Left ventricle myocardium inferior (tissue), 1 donor: ENCODE results near the gene BCAS4. TPM values are rescaled to one million over a fixed set of nuclear protein-coding genes. Genes with fewer than 3 reads are reported as not detected.
A peak's percentile ranks its signal among the peaks of the same experiment; 100 is the strongest.

Experiments
- DNase-seq: peaks from one replicate; pipeline ENCODE4 v3.0.0-alpha.2; 2020
- H3K27ac ChIP-seq: fragments of 200-600 bp; replicated peaks from 2 replicates; pipeline ENCODE4 v1.8.0; 2021
- H3K27me3 ChIP-seq: fragments of 200-600 bp; 2 replicates; pipeline ENCODE4 v1.8.0; 2021; ENCODE audit warnings: low read depth
- H3K36me3 ChIP-seq: fragments of 200-600 bp; 2 replicates; pipeline ENCODE4 v1.8.0; 2021
- H3K4me1 ChIP-seq: fragments of 200-600 bp; 2 replicates; pipeline ENCODE4 v1.8.0; 2021
- H3K4me3 ChIP-seq: fragments of 200-600 bp; 2 replicates; pipeline ENCODE4 v1.8.0; 2021; ENCODE audit warnings: mild to moderate bottlenecking, moderate library complexity
- H3K9me3 ChIP-seq: fragments of 200-600 bp; replicated peaks from 2 replicates; pipeline ENCODE4 v1.8.0; 2021
- intact Hi-C: fragments of 100-400 bp; cut with micrococcal nuclease; formaldehyde crosslinking; loops from one replicate; pipeline ENCODE4 v1.11.0; 2022
- long read RNA-seq: library from polyadenylated mRNA; unstranded; transcript quantifications from one replicate; pipeline ENCODE4 v2.0.0, GENCODE V29; 2021
- total RNA-seq: library from RNA; stranded (reverse); fragmentation: NEBNext Ultra II Directional; extraction: Animal tissue kit (Norgen Biotek cat#: 25700); gene quantifications from one replicate; pipeline ENCODE4 v1.2.1, GENCODE V29; 2021
- TF ChIP-seq, protein P1 (sequence below): fragments of 200-600 bp; IDR thresholded peaks from 2 replicates; pipeline ENCODE4 v1.8.0; 2021; ENCODE audit warnings: antibody characterized with exemption, mild to moderate bottlenecking, borderline replicate concordance
- donor health status: DM: no; HTN: yes; CAD: no; lungs with severe emphysema.

Gene BCAS4, protein sequence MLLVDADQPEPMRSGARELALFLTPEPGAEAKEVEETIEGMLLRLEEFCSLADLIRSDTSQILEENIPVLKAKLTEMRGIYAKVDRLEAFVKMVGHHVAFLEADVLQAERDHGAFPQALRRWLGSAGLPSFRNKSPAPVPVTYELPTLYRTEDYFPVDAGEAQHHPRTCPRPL
- total RNA-seq = 2.1 TPM
- long read RNA-seq, full-length matches to known transcripts = 1 of 2 reads
- long read RNA-seq, partial matches to known transcripts = 0 of 2 reads
- long read RNA-seq, other reads (novel, unspliced or antisense) = 1 of 2 reads

DNA sequence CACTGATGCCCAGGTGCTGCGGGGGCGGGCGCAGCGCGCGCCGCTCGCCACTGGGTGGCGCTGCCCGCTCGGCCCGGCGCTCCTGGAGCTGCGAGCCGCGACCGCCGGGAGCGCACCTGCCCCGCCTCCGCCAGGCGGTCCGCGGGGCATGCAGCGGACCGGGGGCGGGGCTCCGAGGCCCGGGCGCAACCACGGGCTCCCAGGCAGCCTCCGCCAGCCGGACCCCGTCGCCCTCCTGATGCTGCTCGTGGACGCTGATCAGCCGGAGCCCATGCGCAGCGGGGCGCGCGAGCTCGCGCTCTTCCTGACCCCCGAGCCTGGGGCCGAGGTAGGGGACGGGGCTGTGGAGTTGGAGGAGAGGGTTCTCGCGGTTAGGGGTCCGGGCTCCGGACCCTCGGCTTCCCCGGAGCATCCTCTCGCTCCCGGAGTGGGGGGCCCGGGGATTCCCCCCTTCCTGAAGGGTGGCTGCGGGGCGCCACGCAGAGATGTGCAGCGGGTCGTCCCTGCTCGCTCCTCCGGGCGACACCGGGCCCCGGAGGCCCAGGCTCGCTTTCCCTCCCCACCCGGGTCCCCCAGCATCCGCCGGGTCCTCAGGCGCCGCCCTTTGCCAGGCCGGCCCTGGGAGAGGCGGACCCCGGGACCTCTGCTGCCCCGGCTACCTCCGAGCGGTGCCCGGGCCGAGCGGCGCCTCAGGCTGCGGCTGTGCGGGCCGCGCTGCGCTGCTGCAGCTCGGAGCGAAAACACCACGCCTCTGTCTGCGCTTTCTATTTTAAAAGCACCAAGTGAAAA, at the start of gene BCAS4:
TSS of gene BCAS4 (plus strand) at position 216 of the 789 bp plus-strand sequence. CDS start at position 239, 23 bp downstream.
- H3K4me1 ChIP-seq = peaks cover 29% of the 10 kb centered on the region

DNA sequence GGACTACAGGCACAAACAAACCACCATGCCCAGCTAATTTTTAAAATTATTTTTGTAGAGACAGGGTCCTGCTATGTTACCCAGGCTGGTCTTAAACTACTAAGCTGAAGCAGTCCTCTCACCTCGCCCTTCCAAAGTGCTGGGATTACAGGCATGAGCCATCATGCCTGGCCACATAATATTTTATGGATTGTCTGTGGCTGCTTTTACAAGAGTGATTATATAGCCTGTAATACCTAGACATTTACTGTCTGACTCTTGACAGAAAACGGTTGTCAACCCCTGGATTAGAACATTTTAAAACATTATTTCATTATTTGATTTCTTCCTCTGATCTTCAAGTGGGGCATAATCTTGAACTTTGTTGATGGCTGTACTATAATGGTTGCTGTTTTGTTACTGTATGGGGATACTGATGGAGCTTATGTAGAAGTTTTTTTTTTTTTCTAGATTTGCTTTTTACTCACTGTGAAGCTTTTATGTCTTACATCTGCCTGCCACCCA, 49.2 kb upstream of the BCAS4 start:
- intact Hi-C loops = loop anchor here (10.0 kb wide), 1 partner anchor 71 kb away; no protein-coding TSS in a partner anchor
- H3K9me3 ChIP-seq = no peaks in the 10 kb centered on the region
- H3K36me3 ChIP-seq = peaks cover 5% of the 10 kb centered on the region
- no peak overlapping the region for H3K4me3 ChIP-seq
- peaks cover 74% of the 10 kb centered on the region for H3K4me1 ChIP-seq
- peak overlapping the region; percentile 93 for H3K27ac ChIP-seq
- H3K27me3 ChIP-seq = peaks cover 4% of the 10 kb centered on the region
- TF ChIP-seq, protein P1, sequence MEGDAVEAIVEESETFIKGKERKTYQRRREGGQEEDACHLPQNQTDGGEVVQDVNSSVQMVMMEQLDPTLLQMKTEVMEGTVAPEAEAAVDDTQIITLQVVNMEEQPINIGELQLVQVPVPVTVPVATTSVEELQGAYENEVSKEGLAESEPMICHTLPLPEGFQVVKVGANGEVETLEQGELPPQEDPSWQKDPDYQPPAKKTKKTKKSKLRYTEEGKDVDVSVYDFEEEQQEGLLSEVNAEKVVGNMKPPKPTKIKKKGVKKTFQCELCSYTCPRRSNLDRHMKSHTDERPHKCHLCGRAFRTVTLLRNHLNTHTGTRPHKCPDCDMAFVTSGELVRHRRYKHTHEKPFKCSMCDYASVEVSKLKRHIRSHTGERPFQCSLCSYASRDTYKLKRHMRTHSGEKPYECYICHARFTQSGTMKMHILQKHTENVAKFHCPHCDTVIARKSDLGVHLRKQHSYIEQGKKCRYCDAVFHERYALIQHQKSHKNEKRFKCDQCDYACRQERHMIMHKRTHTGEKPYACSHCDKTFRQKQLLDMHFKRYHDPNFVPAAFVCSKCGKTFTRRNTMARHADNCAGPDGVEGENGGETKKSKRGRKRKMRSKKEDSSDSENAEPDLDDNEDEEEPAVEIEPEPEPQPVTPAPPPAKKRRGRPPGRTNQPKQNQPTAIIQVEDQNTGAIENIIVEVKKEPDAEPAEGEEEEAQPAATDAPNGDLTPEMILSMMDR = no peak
- no peak for DNase-seq

More for the DNA sequence above, at the start of gene BCAS4:
- peak; percentile 66 for DNase-seq
- H3K36me3 ChIP-seq = no peaks in the 10 kb centered on the region
- H3K27ac ChIP-seq = peak within 1 kb of the TSS; percentile 33
- peaks cover 12% of the 10 kb centered on the region for H3K27me3 ChIP-seq
- no peaks in the 10 kb centered on the region for H3K9me3 ChIP-seq
- H3K4me3 ChIP-seq = peak within 1 kb of the TSS; percentile 90
- TF ChIP-seq, protein P1 = peak; percentile 88
- intact Hi-C loops = loop anchor here (10.0 kb wide), 1 partner anchor 120 kb away; no protein-coding TSS in a partner anchor

DNA sequence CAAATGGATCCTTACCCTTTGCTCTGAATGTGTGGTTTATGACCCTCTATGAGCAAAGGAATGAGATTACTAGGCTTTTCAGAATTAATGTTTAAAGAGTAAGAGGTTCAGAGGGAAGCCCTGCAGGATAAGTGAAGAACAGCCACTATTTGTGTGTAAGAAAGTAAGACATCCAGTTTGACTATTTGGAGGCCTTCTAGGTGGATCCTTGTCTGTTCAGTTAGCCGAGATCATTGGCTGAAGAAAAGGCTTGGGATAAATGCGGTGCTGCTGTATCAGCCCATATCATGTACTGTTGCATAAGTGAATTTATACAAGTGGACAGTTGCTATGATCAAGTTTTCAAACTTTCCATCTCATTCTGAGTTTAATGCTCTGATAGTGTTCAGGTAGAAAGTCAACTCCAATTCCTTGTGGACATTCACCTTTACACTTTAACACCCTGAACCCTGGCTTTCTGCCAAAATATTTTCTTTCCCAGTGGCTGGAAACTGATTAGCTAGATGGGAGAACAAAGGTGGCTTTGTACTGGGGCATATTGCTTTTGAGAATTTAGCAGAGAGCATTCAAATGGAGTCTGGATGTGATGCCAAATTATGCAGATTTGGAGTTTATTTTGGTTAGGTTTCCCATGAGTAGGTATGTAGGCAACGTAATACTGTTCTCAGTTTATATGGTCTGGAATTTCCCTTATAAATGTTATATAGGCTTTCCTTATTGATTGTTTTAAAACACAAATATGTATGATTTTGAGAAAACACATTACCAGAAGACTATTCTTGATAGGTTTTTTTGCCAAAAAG, 48.5 kb upstream of the BCAS4 start:
- H3K9me3 ChIP-seq = no peaks in the 10 kb centered on the region
- DNase-seq = no peak
- H3K4me3 ChIP-seq = no peak overlapping the region
- TF ChIP-seq, protein P1 = no peak
- H3K4me1 ChIP-seq = peaks cover 73% of the 10 kb centered on the region
- intact Hi-C loops = loop anchor here (10.0 kb wide), 1 partner anchor 72 kb away; no protein-coding TSS in a partner anchor
- H3K36me3 ChIP-seq = peaks cover 5% of the 10 kb centered on the region
- peaks cover under 1% of the 10 kb centered on the region for H3K27me3 ChIP-seq
- peak overlapping the region; percentile 93 for H3K27ac ChIP-seq

DNA sequence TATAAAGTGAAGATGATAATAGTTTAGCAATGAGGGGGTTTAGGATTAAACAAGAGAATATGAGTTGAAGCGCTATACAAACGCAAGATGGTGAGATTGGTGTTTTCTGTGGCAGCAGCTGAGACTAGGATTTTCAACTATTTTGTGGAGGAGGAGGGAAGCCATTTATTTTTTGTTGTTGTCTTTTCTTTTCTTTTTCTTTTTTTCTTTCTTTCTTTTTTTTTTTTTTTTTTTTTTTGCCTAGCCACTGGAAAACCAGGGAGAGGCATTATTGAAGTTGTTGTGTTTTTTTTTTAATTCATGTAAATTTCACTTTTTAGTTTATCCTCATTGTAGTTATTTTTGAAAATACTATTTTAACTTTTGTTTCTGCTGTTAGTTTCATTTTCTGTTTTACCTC, 47.6 kb upstream of the BCAS4 start:
- intact Hi-C loops = loop anchor here (10.0 kb wide), 1 partner anchor 72 kb away; no protein-coding TSS in a partner anchor
- H3K9me3 ChIP-seq = no peaks in the 10 kb centered on the region
- H3K27me3 ChIP-seq = no peaks in the 10 kb centered on the region
- H3K4me1 ChIP-seq = peaks cover 67% of the 10 kb centered on the region
- H3K4me3 ChIP-seq = no peak overlapping the region
- H3K36me3 ChIP-seq = peaks cover 5% of the 10 kb centered on the region
- TF ChIP-seq, protein P1 = no peak
- H3K27ac ChIP-seq = peak overlapping the region; percentile 93
- DNase-seq = no peak
